Measurements from ENCODE around the gene HBE1. TPM values are rescaled to one million over a fixed set of nuclear protein-coding genes. Genes with fewer than 3 reads are reported as not detected.

The HBE1 gene
- 0.09 TPM in 1 of 2 replicates, not detected in the other for total RNA-seq

GRCh38 chr11:5269715-5270147 is at the start of gene HBE1:
Gene HBE1, minus strand, starts transcription at chr11:5269945. Its CDS starts 55 bp downstream, at chr11:5269890.

GRCh38 chr11:5301846-5302245 is 32.1 kb upstream of the HBE1 start, which contains the start of gene OR51B4:
Gene OR51B4, minus strand, starts transcription at chr11:5301946. Its CDS starts 0 bp downstream, at chr11:5301946.

GRCh38 chr11:5254646-5255413 is 14.9 kb downstream of the HBE1 start, which contains the start of gene HBG2:
Gene HBG2, minus strand, starts transcription at chr11:5254781. Its CDS starts 53 bp downstream, at chr11:5254728.

GRCh38 chr11:5249807-5250396 is 19.8 kb downstream of the HBE1 start, which contains the start of gene HBG1:
Gene HBG1, minus strand, starts transcription at chr11:5249857. Its CDS starts 53 bp downstream, at chr11:5249804.

GRCh38 chr11:5234381-5234834 is 35.3 kb downstream of the HBE1 start, which contains the start of gene HBD:
Gene HBD, minus strand, starts transcription at chr11:5234483. Its CDS starts 50 bp downstream, at chr11:5234433.

GRCh38 chr11:5226732-5227310 is 42.9 kb downstream of the HBE1 start, which contains the start of gene HBB:
Gene HBB, minus strand, starts transcription at chr11:5227071. Its CDS starts 50 bp downstream, at chr11:5227021.

Other genes starting within 250 kb of the HBE1 start
- gene OR52J3, start 223.4 kb downstream of the HBE1 start, total RNA-seq: not detected in 2 replicates
- not detected in 2 replicates for gene OR52E2, start 210.3 kb downstream of the HBE1 start, total RNA-seq
- 0.16 TPM in 1 of 2 replicates, not detected in the other for gene OR52E1, start 200.4 kb downstream of the HBE1 start, total RNA-seq
- not detected in 2 replicates for gene OR52A5, start 131.6 kb downstream of the HBE1 start, total RNA-seq
- not detected in 2 replicates for gene OR52A1, start 115.2 kb downstream of the HBE1 start, total RNA-seq
- not detected in 2 replicates for gene OR51V1, start 69.3 kb downstream of the HBE1 start, total RNA-seq
- not detected in 2 replicates for gene HBB, start 42.9 kb downstream of the HBE1 start, total RNA-seq
- 0.34 TPM in 1 of 2 replicates, not detected in the other for gene HBD, start 35.5 kb downstream of the HBE1 start, total RNA-seq
- gene HBG1, start 20.1 kb downstream of the HBE1 start, total RNA-seq: not detected in 2 replicates
- 0.32 TPM in 1 of 2 replicates, not detected in the other for gene HBG2, start 15.2 kb downstream of the HBE1 start, total RNA-seq
- gene OR51B4, start 32.0 kb upstream of the HBE1 start, total RNA-seq: not detected in 2 replicates
- gene OR51B2, start 54.4 kb upstream of the HBE1 start, total RNA-seq: not detected in 2 replicates
- gene OR51B5, start 73.6 kb upstream of the HBE1 start, total RNA-seq: 0.26 and 0.32 TPM in 2 replicates
- not detected in 2 replicates for gene OR51B6, start 81.6 kb upstream of the HBE1 start, total RNA-seq
- not detected in 2 replicates for gene OR51M1, start 113.9 kb upstream of the HBE1 start, total RNA-seq
- not detected in 2 replicates for gene OR51Q1, start 152.2 kb upstream of the HBE1 start, total RNA-seq
- 0.60 TPM in 1 of 2 replicates, not detected in the other for gene OR51I1, start 171.6 kb upstream of the HBE1 start, total RNA-seq
- gene OR51I2, start 179.4 kb upstream of the HBE1 start, total RNA-seq: not detected in 2 replicates
- not detected in 2 replicates for gene OR52D1, start 218.7 kb upstream of the HBE1 start, total RNA-seq
- gene UBQLN3, start 240.0 kb upstream of the HBE1 start, total RNA-seq: 0.09 and 0.16 TPM in 2 replicates
- 0.16 and 0.17 TPM in 2 replicates for gene UBQLNL, start 246.8 kb upstream of the HBE1 start, total RNA-seq